ENCODE results near the gene TESMIN.

DNA sequence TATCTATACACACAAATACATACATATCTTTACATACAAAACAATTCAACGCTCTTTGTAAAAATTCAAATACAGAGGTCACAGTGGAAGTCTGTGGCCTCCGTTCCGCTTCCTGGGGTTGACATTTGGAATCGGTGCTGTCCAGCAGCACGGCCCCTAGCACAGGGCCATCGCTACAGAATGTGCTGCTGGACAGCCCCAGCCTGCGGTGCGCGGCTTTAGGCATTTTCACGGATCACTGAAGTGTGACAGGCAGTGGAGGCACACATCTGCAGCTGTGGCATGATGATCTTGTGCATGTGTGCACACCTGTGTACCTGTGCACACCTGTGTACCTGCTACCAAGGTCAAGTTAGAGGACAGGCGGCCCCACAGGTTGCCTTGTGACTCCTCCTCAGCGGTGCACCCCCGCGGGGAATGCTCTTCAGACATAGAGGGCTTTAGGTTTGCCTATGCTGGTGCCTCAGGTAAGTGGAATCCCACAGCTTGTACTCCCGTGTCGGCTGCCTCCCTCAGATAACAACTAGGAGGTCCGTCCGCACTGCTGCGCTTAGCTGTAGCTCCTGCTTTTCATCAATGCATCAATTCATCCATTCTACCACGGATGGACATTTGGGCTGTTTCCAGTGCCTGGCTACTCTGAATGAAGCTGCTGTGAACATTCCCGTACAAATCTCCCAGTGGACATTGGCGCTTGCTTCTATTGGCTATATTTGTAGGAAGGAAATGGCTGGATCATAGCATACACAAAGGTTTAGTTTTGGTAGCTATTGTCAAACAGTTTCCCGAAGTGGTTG, 37.1 kb downstream of the TESMIN start:
- no peak for TF ChIP-seq EZH2 (IDR thresholded peaks at IDR 0.05; ENCODE audit: insufficient read depth, poor library complexity, severe bottlenecking)
- no peak for TF ChIP-seq EZH2phosphoT487 (IDR thresholded peaks at IDR 0.05; ENCODE audit: insufficient read depth, low read depth)

All from GM23248 (cell line).